Esophagus squamous epithelium (tissue), 4 donors: ENCODE data around the gene KRTAP20-2.

Experiments used
- POLR2A ChIP-seq, 4 donors: fragments of 450-650 bp; IDR thresholded peaks; one replicate each; pipeline ENCODE4 v1.6.1; 2017; ENCODE audit warnings: antibody characterized with exemption in 4 of 4, mild to moderate bottlenecking in 4 of 4, moderate library complexity in 3 of 4
- TF ChIP-seq, protein P1 (sequence below), 6 experiments: fragments of 450-650 bp in 4 of 6; fragments of 200-600 bp in 2 of 6; sonication (generic) in 2 of 6; IDR thresholded peaks; one replicate each; pipeline ENCODE4 v1.5.1; 2016 to 2019; ENCODE audit warnings: antibody characterized with exemption in 6 of 6, mild to moderate bottlenecking in 4 of 6, moderate library complexity in 4 of 6

DNA sequence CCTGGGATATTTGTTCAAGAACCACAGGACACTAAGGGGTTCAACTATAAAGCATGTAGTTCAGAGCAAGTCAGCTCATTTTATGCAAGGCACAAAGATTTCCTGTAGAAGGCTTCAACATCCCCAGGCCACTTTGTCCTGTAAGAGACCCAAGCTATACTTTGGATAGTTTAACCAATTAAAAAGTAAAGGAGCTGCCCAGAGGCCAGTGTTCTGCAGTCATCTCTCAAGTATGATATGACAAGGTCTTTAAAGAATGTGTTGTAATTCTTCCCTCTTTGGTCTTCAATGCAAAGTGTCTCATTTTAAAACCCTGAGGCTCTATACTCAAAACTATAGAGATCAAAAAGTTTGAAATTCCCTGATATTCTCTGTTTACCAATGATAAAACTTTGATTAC, 41.7 kb downstream of the KRTAP20-2 start:
- TF ChIP-seq, protein P1, sequence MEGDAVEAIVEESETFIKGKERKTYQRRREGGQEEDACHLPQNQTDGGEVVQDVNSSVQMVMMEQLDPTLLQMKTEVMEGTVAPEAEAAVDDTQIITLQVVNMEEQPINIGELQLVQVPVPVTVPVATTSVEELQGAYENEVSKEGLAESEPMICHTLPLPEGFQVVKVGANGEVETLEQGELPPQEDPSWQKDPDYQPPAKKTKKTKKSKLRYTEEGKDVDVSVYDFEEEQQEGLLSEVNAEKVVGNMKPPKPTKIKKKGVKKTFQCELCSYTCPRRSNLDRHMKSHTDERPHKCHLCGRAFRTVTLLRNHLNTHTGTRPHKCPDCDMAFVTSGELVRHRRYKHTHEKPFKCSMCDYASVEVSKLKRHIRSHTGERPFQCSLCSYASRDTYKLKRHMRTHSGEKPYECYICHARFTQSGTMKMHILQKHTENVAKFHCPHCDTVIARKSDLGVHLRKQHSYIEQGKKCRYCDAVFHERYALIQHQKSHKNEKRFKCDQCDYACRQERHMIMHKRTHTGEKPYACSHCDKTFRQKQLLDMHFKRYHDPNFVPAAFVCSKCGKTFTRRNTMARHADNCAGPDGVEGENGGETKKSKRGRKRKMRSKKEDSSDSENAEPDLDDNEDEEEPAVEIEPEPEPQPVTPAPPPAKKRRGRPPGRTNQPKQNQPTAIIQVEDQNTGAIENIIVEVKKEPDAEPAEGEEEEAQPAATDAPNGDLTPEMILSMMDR (IDR thresholded peaks at IDR 0.05): no peak
- TF ChIP-seq POLR2A (IDR thresholded peaks at IDR 0.05): no peak
